ENCODE data around the gene STUM.
"Not testable (repeated sequence)": the region's sequence is repeated elsewhere in the genome, so short reads cannot be mapped to it uniquely, and the experiment has no call there.

The STUM gene

DNA sequence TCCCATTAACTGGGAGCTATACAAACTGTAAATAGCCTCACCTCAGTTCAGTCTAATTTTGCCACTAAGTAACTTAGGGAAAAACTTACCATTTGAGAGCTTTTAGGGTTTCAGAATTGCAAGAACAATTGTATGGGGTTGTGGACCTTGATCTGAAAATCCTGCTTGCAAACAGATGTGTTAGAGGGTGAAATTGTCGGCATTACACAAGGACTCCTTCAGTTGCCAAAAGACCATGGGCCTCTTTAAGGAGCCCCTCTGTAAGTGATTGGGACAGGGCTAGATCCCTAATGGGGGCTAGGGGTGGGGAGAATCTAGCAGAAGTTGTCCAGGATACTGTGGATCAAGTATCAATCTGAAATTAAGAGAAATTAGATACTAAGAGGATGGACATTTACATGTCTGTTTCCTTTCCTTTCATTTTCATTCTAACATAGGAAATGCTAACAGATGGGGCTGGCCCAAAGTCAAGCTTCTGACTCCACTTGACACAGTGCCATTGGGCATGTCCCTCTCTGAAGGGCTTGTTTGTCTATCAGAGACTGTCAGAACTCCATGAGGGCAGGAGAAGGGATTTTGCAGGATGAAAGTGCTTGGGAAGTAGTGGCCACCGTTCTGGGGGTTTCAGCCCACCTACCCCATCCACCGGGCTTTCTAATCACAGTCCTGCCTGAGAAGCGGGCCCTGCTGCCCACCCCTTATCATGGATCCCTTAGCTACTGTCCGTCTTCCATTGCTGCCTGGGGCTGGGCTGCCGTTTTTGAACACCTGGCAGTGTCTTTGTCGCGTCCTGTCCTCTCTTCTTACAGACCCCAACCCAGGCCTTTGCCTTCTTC lies 54.7 kb downstream of the STUM start:
- no peak for DNase-seq (ENCODE audit: low read depth in 2 of 2, low spot score in 1 of 2)

- DNase-seq (ENCODE audit: low read depth in 2 of 2, low spot score in 1 of 2) = no peak
These were observed 55.4 kb downstream of the STUM start for GRCh38 chr1:226603858-226604559.

- no peak for DNase-seq (ENCODE audit: low read depth in 2 of 2, low spot score in 1 of 2)
These were observed 56.2 kb downstream of the STUM start for GRCh38 chr1:226604560-226605317.

DNA sequence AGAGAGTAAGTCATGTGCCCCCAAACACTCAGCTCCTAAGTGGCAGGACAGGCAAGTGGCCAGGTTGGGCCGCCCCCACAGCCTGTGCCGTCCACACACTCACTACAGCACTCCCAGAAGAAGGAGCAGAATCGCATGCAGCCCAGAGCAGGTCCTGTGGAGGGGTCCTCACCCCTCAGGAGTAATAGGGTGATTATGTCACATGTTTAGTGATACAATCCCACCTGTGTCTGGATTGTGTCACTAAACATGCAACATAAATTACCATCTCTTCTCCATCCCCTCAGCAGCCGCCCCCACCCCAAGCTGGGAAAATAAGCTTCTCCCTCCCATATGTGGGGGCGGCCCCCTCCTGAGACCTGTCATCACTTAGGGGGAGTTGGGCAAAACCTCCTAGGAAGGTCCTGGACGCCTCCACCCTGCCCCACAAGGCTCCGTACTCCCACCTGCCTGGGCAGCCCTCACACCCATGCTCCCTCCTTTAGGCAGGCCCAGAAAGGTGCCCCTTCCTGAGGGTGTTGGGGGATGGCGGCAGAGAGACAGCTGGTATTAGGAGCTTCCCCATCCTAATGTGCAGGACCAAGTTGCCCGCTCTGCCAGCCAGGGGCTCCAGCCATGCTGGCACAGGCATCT lies 56.9 kb downstream of the STUM start:
- no peak for DNase-seq (ENCODE audit: low read depth in 2 of 2, low spot score in 1 of 2)

DNA sequence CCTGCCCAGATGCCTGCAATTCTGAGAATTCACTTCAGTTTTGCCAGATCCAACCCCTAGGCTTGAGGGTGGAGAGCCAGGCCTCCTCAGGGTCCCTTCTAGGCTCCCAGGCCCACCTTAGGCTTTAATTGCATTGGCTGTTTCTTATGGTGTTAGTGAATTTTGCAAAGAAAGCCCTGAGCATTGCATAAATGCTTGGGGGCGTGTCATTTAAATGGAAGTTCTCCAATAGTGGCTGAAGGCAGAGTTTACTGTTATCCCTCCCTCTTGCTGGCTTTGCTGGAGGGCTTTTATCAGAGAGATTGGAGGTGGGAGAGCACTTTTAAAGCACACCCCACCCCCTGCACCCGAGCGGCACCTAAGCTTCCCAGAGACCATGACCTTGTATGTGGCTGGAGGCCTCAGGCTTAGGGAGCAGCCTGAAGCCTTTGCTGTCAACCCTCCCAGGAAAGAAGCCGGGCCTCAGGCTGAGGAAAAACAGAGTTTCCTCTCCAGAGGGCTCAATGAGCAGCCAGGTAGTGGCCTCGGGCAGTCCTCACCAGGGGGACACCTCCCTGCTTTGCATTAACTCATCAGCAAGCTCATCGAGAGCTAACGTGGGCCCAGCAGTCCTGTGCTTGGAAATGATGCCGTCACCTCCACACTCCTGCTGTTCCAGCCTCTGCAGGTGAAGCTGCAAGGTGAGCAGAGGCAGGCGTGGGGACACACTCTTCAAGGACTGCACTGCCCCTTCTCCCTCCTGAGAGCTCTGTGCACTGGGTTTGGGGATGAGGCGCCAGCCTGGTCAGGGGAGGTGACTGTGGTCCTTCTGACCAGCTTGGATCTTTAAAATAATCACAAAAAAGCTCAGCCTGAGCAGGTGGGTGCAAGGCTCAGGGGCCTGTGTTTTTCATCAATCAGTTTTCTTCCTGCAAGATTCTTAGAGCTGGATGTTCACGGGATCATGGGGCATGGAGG lies 58.0 kb downstream of the STUM start:
- DNase-seq (ENCODE audit: low read depth in 2 of 2, low spot score in 1 of 2) = no peak

- no peak for DNase-seq (ENCODE audit: low read depth in 2 of 2, low spot score in 1 of 2)
These were observed 58.7 kb downstream of the STUM start for GRCh38 chr1:226607268-226607660.

DNA sequence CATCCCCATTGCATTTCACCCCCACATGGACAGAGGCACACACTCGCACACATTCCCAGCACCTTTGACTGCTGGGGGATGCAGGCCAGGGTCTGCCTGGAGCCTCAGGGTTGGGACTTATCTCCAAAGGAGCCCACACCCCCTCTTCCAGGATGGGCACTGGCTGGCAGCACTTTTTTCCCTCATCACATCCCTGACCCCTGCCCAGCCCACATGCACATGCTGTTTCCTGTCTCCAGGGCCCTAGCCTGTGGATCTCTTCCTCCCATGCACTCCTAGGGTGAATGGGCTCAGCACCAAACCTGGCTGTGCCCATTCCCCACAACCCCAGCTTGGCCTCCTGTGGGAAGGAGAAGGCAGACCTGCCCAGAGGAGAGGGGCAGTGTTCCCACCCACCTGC lies 59.3 kb downstream of the STUM start:
- DNase-seq (ENCODE audit: low read depth in 2 of 2, low spot score in 1 of 2) = no peak

GRCh38 chr1:226608699-226609505 lies 60.3 kb downstream of the STUM start:
- DNase-seq (ENCODE audit: low read depth in 2 of 2, low spot score in 1 of 2) = peak; percentile 36 to 41

DNA sequence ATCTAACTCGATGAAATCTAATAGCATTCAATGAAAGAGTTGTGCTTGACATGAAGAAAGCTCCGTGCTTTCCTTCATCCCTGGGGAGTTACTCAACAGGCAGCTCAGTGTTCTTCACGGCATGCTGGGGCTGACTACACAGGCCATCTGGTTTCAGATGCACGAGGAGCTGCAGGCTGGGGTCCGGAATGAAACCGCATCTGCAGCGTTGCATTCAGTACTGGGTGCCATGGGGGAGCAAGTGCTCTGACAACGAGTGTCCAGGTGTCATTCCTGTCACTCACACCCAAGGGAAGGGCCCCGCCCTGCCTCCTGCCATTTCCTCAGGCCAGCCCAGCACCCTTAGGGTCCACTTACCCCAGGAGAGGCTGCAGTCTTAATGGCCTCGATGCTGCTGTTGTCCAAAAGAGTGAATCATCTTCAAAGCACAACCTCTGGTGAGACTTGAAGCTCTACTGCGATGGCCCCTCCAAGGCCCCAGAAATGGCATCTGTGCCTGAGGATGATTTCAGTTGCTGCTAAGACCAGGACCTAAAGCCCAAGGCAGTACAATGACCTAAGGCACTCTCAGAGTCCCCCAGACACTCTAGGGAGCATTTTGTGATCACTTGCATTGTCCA lies 61.4 kb downstream of the STUM start:
- DNase-seq (ENCODE audit: low read depth in 2 of 2, low spot score in 1 of 2) = no peak

- no peak for DNase-seq (ENCODE audit: low read depth in 2 of 2, low spot score in 1 of 2)
These were observed 62.1 kb downstream of the STUM start for GRCh38 chr1:226610671-226611070.

- no peak for DNase-seq (ENCODE audit: low read depth in 2 of 2, low spot score in 1 of 2)
These were observed 62.7 kb downstream of the STUM start for GRCh38 chr1:226611301-226611700.

DNA sequence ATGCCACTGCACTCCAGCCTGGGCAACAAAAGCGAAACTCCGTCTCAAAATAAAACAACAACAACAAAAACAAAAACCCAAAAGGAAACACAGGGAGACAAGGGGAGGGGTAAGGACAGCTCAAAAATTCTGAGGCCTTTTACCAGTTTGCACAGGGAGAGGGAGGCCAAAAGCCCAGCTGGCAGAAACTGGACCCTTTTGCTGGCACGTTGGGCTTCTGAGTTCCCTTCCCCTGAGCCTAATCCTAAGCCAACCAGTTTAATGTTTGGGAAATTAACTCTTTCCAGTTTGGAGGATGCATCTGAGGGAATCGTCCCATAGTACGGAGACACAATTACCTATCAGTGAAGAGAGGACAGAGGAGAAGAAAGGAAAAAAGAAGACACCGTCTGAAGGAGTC lies 63.4 kb downstream of the STUM start:
- not testable (repeated sequence) for DNase-seq (ENCODE audit: low read depth in 2 of 2, low spot score in 1 of 2)

DNA sequence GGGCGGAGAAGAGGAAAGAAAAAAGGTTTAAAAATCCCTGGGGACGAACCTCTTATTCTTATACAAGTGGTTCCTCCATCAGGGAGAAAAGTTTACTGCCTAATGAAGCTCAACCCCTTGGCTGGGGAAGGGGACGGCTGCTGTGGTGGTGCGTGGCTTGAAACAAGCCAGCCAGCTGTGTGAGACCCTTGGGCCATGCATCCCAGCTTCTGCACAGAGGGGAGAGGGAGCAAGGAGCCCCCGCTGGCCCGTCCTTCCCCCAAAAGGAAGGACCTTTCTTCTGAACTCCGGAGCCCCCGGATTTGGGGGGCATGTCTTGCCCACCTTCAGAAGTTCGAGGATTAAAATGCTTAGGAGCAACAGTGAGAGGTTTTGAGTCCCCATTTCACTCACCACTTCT lies 67.3 kb downstream of the STUM start:
- DNase-seq (ENCODE audit: low read depth in 2 of 2, low spot score in 1 of 2) = no peak

- no peak for DNase-seq (ENCODE audit: low read depth in 2 of 2, low spot score in 1 of 2)
These were observed 68.1 kb downstream of the STUM start for GRCh38 chr1:226616636-226617035.

GRCh38 chr1:226617109-226617508 lies 68.5 kb downstream of the STUM start:
- no peak for DNase-seq (ENCODE audit: low read depth in 2 of 2, low spot score in 1 of 2)

DNA sequence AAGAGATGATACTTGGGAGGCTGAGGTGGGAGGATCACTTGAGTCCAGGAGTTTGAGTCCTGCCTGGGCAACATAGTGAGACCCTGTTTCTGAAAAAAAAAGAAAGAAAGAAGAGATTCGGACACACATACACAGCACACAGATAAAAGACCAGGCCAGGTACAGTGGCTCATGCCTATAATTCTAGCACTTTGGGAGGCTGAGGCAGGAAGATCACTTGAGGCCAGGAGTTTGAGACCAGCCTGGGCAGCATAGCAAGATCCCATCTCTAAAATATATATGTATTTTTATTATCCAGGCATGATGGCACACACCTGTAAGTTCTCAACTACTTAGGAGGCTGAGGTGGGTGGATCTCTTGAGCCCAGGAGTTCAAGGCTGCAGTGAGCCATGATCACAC lies 69.2 kb downstream of the STUM start:
- DNase-seq (ENCODE audit: low read depth in 2 of 2, low spot score in 1 of 2) = not testable (repeated sequence)

- no peak for DNase-seq (ENCODE audit: low read depth in 2 of 2, low spot score in 1 of 2)
These were observed 69.8 kb downstream of the STUM start for GRCh38 chr1:226618380-226618779.

DNA sequence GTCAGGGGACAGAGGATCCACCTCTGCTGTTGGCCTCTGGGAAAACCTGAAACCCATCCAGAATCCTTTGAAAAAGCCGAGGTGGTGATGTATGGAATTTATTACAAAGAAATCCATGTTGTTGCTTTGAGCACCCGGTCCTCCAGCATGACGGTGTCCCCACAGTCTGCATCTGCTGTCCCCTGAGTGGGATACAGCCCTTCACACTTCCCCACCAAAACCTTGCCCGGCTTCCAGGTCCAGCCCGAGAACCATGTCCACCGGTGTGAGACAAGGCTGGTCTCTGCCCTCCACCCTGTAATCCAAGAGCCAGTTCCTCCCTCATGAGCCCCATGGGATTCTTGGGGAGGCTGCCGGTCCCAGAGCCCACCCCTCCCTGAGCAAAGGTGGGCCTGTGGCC lies 70.5 kb downstream of the STUM start:
- no peak for DNase-seq (ENCODE audit: low read depth in 2 of 2, low spot score in 1 of 2)

DNA sequence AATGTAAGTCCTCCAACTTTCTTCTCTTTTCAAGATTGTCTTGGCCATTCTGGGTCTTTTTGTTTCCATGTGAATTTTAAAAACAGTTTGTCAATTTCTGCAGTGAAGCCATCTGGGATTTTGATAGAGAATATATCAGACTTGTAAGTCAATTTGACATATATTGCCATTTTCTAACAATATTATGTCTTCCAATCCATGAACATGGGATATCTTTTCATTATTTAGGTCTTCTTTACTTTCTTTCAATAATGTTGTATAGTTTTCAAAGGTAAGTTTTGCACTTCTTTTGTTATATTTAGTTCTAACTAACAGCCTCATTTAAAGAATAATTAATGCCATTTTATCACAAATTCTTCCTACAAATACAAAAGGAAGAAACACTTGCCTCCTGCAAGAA lies 73.4 kb downstream of the STUM start:
- no peak for DNase-seq (ENCODE audit: low read depth in 2 of 2, low spot score in 1 of 2)
